Spleen (tissue), 7 donors: ENCODE data around the gene COL16A1.

ENCODE experiments used
- CTCF ChIP-seq, 11 experiments: fragments of 200-600 bp in 7 of 11; fragments of 450-650 bp in 4 of 11; sonication (generic) in 4 of 11; IDR thresholded peaks in 8 of 11; conservative IDR thresholded peaks in 3 of 11; 1 replicate in 7 of 11; 2 replicates in 4 of 11; pipeline versions ENCODE4 v1.4.0 to v1.8.0; 2016 to 2021; ENCODE audit warnings: antibody characterized with exemption in 11 of 11, inconsistent platforms in 4 of 11, mild to moderate bottlenecking in 1 of 11
- POLR2A ChIP-seq, 3 donors: fragments of 450-650 bp; IDR thresholded peaks; one replicate each; pipeline ENCODE4 v1.5.1; 2017; ENCODE audit warnings: antibody characterized with exemption in 3 of 3, mild to moderate bottlenecking in 1 of 3
- donor health status: DM: no; HTN: no; CAD: no; lungs with moderate emphysema.
- donor health status: DM: no; HTN: no; CAD: no.
- donor health status: DM: no; HTN: no; CAD: no.

GRCh38 chr1:31675161-31675560, 28.7 kb downstream of the COL16A1 start:
- TF ChIP-seq CTCF (IDR thresholded peaks at IDR 0.05 in 8 of 11, conservative IDR thresholded peaks at IDR 0.05 in 3 of 11) (no peak), POLR2A (IDR thresholded peaks at IDR 0.05) (no peak)
